NB4 (cell line): ENCODE data around the gene ARPP21.

Source experiments
- POLR2A ChIP-seq: IDR thresholded peaks from 2 replicates; pipeline ENCODE4 v1.6.1; 2011; ENCODE audit warnings: mild to moderate bottlenecking; ENCODE audit not compliant: insufficient read length; ENCODE audit errors: extremely low read depth
- TF ChIP-seq, protein P1 (sequence below): IDR thresholded peaks from one replicate; pipeline ENCODE4 v1.5.1; 2012; ENCODE audit warnings: low read depth, low read length

- no peak for TF ChIP-seq POLR2A
- TF ChIP-seq, protein P1, sequence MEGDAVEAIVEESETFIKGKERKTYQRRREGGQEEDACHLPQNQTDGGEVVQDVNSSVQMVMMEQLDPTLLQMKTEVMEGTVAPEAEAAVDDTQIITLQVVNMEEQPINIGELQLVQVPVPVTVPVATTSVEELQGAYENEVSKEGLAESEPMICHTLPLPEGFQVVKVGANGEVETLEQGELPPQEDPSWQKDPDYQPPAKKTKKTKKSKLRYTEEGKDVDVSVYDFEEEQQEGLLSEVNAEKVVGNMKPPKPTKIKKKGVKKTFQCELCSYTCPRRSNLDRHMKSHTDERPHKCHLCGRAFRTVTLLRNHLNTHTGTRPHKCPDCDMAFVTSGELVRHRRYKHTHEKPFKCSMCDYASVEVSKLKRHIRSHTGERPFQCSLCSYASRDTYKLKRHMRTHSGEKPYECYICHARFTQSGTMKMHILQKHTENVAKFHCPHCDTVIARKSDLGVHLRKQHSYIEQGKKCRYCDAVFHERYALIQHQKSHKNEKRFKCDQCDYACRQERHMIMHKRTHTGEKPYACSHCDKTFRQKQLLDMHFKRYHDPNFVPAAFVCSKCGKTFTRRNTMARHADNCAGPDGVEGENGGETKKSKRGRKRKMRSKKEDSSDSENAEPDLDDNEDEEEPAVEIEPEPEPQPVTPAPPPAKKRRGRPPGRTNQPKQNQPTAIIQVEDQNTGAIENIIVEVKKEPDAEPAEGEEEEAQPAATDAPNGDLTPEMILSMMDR = no peak
These were observed 5.1 kb downstream of the ARPP21 start for GRCh38 chr3:35644451-35644850.
